HG03135 (cell line): ENCODE data around the gene PAF1.

Experiments used
- ATAC-seq: cut with Tn5 transposase; IDR thresholded peaks from one replicate; pipeline ENCODE4 v1.9.1; 2021; ENCODE audit warnings: mild to moderate bottlenecking, moderate library complexity; ENCODE audit not compliant: unreplicated experiment

PAF1 gene

DNA sequence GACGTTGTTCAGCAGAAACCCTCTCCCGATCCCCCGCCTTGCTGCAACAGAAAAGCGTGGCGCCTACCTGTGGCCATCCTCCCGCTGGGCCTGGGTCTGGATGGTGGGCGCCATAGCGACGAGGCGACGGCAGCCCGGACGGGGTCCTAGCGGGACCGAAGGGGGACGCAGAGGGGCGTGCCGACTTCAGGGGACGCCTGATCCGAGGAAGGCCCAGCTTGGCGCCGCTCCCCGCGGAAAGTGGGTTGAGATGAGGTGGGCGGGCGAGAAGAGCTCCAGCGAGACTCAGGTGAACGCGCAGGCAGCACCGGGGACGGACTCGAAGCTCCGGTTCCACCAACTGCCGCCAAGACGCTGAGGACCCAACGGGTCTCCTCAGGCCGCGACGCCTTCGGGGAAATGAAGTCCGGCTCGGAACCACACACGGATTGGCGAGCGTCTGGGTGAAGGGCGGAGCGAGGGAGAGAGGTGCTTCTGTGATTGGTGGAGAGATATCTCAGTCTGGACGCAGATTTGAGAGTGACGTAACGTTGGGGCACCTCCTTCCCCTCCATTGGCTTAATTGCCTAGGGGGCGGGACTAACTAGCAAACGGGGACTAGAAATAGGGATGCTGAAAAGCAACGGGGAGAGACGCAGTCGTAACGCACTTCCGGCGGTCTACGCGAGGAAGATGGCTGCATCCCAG lies at the start of gene PAF1, which contains the start of gene MED29:
Gene PAF1, minus strand, starts transcription at position 356 of the 687 bp plus-strand sequence. Its CDS starts 242 bp downstream, at position 114.
Gene MED29, plus strand, starts transcription at position 628 of the 687 bp plus-strand sequence. Its CDS starts 45 bp downstream, at position 673.
- peak; percentile 88 for ATAC-seq

DNA sequence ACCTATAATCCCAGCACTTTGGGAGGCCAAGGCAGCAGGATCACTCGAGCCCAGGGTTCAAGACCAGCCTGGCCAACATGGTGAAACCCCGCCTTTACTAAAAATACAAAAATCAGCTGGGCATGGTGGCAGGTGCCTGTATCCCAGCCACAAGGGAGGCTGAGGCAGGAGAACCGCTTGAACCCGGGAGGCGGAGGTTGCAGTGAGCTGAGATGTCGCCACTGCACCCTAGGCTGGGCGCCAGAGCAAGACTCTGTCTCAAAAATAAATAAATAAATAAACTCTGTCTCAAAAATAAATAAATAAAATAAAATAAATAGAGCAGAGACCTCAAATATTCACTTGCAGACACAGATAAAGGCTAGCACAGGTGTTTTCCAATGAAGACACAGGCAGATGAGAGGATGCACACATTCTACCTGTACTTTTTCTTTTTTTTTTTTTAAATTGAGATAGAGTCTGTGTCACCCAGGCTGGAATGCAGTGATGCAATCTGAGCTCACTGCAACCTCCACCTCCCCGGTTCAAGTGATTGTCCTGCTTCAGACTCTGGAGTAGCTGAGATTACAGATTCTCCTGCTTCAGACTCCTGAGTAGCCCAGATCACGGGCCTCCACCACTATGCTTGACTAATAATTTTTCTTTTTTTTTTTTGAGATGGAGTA lies 47.5 kb upstream of the PAF1 start:
- no peak for ATAC-seq

DNA sequence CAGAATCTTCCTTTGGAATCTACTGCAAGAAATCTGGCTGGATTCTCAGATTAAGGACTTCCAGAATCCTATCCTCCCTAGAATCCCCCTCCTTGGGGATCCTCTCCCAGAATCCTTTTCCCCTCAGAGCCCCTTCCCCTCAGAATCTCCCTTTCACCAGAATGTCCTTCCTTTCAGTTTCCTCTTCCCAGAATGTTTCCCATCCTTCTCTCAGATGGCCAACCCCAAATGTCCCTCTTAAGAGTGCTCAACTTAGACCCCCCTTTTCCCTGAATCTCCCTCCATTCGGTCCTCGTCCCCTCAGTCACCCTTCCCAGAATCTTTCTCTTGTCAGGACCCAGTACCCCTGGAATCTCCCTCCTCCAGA lies 45.4 kb upstream of the PAF1 start:
- no peak for ATAC-seq

DNA sequence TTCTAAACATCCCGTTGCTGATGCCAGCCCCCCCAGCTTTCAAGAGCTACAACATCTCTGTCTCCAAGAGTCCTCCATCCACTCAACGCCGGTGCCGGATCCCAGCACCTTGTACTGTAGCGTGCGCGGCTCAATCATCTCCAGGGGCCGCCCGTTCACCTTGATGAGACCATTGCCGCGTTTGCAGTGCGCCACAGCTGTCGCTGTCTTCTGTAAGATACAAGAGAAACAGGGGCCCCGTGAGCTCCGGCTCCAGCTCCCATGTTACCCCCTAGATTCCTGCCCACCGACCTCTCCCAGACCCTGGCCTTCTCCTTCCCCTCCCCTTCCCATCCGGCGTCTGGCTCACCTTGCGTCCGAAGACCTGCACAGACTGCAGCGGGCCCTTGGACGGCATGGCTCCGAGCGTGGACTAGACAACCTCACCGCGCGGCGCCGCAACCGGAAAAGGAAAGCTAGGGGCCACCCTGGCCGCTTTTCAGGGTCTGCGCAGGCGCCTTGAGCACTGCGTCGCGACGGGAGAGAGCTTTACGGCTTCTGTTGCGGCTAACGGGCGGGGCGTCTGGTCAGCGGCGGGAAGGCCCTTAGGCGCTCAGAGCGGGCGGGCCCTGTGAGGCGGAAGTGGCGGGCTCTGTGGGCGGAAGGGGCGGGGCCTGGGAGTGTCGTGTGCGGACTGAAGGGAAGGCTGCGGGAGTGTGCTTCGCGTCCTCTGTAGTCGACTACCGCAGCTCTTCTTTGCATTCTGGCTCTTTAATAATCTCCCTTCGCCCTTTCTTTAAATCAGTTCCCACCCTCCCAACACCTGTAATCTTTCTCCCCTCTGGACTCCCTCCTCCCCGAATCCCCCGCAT lies 44.8 kb upstream of the PAF1 start, which contains the start of gene RPS16:
Gene RPS16, minus strand, starts transcription at position 451 of the 851 bp plus-strand sequence. Its CDS starts 54 bp downstream, at position 397.
- peak; percentile 79 for ATAC-seq

DNA sequence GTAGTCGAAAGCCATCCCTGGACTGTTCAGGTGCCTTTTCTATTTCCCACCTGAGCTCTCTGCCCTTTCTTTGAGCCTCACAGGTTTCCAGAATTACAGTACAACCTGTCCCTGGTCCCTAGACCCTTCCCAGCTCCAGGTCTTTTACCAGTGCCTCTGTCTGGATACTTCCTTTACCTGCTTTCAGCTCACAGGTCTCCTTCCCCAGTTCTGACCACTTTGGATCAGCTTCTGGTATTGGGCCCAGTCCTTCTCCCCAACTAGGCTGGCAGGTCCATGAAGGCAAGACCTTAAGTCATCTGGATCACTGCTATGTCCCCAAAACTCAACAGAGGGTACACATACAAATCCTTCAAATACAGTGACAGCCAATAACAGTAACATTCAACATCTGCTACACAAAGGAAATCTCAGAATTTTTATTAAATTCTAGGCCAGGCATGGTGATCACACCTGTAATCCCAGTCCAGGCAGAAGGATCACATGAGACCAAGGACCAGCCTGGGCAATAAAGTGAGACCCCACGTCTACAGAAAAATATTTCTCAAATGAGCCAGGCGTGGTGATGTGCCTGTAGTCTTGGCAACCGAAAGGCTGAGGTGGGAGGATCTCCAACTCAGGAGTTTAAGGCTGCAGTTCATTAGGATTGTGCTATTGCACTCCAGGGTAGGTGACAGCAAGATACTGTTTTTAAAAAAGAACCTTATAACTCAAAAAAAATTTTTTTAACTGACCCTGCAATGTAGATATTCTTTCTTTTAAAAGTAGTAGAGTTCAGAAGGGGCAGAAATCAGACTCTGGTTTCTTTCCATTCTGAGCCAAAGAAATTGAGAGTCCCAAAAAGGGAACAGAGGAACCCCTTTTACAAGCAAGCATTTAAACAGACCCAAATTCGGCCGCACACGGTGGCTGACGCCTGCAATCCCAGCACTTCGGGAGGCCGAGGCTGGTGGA lies 43.5 kb upstream of the PAF1 start:
- no peak for ATAC-seq

DNA sequence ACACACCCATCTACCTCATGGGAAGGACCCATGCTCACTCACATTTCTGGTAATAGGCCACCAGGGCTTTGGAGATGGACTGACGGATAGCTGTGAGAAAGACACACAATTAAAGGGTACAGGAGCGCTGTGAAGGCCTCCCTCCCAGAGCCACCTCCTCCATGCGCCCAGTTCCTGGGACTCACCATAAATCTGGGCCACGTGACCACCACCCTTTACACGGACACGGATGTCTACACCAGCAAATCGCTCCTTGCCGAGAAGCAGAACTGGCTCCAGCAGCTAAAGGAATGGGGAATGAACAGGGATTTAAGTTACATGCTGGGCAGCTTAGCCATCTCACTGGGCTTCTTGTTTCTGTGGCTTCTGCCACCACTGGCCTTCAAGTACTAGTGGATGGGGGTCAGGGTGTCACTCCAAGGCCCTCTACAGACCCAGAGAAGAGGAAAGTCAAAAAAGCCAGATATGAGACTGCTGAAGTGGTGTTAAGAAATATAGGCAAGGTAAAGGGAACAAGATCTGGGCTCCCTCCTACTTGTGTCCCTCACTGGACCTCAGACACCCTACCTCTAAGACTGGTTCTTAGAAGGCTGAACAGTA lies 42.7 kb upstream of the PAF1 start:
- ATAC-seq = no peak

DNA sequence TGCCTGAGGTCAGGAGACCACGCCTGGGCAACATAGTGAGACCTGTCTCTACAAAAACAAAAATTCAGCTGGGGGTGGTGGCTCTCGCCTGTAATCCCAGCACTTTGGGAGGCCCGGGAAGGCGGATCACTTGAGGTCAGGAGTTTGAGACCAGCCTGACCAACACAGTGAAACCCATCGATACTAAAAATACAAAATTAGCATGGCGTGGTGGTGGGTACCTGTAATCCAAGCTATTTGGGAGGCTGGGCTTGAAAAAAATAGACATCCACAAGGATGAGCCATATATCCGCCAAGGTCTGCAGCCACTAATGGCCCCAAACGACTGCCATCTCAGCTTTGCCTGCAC lies 41.7 kb upstream of the PAF1 start:
- no peak for ATAC-seq

DNA sequence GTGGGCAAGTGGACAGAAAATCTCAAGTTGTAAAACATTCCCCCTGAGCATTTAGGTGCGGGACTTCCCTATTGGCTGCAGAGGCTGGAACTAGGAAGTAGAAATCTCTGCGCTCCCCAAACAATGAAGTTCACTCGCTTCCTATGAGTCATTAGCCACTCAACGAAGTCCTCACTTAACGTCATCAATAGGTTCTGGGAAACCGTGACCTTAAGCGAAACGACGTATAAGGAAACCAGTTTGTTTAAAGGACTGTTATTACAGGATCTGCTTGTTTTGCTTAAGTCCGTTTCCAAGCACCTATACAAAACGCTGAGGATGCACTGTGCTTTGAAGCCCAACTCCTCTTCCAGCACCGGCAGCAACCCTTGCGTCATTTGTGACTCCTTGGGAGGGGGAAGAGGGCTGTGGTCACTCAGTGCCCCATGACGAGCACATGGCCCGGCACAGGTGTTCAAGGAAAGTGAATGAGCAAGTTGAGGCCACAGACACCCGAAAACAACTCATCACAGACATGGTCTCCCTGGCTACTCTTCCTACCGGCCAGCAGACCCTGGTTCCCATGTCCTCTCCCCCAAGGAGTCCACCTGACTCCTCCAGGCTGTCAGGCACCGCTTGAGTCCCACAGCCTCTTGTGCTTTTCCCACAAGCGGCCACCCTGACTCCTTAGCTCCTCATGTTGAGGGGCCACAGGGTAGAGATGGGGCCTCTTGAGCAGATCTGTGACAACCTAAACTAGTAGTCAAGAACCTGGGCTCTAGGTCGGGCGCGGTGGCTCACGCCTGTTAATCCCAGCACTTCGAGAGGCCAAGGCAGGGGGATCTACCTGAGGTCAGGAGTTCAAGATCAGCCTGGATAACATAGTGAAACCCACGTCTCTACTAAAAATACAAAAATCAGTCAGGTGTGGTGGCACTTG lies 40.0 kb upstream of the PAF1 start:
- ATAC-seq = no peak

DNA sequence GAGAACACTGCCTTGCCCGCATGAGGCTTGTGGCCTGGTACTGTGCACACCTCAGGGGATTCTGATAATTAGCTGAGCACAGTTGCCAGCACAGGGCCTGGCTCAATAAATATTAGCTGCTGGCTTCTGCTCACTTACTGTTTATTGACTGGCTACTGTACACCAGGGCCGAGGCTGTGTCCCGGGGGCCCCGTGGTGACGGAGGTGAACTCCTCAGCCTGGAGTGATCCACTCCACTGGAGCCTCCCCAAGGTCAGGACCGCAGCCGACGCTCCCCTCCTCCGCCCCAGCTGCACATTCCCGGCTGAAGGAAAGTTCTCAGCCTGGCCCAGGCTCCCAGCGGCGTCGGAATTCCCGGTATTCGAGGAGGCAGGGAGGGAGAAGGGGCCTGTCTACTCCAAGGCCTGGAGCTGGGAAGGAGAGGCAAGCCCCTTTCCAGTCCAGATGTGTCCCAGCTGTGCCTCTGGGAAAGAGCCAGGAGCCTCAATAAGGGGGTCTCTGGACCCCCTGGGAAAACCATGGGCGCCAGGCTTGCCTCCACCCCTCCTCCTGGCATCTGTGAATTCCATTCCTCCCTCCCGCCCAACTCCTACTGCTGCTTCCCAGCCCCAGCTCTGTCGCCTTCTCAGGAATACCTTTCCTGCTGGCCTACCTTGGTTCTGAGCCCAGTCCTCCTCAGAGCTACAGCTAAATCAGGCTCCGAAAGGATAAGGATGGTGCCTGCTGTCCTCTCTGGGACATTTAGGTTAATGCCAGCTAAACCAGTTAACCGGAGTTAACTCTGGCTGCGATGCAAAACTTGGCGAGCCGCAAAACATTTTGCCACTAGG lies 37.6 kb upstream of the PAF1 start:
- ATAC-seq = no peak

DNA sequence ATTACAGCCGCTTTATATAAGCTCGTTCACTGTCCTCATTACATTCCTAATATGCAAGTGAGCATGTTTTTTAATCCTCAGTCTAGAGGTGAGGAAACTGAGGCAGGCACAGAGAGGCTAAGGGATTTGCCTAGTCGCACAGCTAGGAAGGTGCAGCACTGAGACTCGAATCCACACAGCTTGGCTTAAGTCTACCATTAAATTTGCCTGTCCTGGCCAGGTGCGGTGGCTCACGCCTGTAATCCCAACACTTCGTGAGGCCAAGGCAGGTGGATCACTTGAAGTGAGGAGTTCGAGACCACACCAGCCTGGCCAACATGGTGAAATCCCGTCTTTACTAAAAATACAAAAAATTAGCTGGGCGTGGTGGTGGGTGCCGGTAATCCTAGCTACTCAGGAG lies 36.8 kb upstream of the PAF1 start:
- ATAC-seq = no peak

DNA sequence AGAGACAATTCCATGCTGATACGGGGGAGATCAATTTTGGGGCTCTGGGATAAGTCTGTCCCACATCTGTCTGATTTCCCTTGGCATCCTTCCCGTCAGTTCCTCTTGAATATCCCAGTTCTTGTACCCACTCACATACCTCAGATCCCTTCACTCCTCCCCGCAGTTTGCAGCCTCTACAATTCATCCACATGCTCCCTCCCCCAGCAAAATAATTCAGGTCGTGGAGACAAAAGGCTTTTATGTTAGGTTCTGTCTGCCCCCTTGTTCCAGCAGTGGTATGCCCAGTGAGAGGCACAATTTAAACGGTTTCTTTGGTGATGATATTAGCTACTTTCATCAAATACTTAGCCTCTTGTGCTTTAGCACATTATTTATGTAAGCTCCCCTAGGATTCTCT lies 35.3 kb upstream of the PAF1 start:
- no peak for ATAC-seq

DNA sequence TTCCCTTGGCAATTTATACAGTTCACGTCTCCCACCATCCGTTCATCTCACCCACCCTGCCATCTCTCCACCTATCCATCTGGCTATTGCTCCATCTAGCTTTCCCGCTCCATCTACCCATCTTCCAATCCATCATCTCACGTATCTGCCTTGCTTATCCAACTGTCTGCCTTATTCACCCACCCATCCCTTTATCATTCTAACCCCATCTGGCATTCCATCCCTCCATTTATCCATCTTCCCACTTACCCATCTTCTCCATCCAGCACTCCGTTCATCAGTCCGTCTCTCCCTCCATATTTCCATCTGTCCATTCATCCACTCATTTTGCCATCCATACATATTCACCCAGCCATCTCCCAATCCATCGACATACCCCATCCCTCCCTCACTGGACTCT lies 34.8 kb upstream of the PAF1 start:
- ATAC-seq = no peak

DNA sequence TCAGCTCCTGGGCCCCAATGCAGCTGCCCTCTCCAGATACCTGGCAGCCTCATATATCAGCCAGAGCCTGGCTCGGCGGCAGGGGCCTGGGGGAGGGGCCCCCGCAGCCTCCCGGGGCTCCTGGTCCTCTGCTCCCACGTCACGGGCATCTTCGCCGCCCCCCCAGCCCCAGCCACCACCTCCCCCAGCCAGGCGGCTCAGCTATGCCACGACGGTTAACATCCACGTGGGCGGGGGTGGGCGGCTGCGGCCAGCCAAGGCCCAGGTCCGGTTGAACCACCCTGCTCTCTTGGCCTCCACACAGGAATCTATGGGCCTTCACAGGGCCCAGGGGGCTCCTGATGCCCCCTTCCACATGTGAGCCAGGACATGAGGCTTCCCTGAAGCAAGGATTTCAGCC lies 34.0 kb upstream of the PAF1 start:
- ATAC-seq = no peak

DNA sequence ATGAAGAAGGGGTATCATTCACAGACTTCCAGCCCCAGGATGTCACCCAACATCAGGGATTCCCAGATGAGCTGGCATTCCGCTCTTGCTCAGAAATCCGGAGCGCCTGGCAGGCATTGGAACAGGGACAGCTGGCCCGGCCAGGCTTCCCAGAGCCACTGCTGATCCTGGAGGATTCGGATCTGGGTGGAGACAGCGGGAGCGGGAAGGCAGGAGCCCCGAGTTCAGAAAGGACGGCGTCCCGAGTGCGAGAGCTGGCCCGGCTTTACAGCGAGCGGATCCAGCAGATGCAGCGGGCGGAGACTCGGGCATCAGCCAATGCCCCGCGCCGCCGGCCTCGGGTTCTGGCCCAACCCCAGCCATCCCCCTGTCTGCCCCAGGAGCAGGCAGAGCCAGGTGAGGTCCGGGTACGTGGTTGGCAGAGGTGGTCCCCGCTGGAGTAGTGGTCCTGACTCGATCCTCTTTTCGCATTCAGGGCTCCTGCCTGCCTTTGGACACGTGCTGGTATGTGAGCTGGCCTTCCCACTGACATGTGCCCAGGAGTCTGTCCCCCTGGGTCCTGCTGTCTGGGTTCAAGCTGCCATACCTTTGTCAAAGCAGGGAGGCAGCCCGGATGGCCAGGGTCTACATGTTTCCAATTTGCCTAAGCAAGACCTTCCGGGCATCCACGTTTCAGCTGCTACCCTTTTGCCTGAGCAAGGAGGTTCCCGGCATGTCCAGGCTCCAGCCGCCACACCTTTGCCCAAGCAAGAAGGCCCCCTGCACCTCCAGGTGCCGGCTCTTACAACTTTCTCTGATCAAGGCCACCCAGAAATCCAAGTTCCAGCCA lies 32.6 kb upstream of the PAF1 start:
- no peak for ATAC-seq

DNA sequence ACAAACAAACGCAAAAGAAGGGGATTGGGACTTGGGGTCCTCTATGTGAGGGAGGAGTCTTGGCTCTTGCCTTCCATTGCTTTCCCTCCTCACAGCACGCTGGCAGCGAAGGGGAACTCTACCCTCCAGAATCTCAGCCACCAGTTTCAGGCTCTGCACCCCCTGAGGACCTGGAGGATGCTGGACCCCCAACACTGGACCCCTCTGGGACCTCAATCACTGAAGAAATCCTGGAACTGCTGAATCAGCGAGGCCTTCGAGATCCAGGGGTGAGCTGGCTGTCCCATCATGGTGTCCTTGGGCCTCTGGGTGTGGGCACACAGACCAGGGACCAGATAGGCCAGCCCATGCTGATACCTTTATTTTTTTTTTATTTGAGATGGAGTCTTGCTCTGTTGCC lies 31.1 kb upstream of the PAF1 start:
- ATAC-seq = no peak

DNA sequence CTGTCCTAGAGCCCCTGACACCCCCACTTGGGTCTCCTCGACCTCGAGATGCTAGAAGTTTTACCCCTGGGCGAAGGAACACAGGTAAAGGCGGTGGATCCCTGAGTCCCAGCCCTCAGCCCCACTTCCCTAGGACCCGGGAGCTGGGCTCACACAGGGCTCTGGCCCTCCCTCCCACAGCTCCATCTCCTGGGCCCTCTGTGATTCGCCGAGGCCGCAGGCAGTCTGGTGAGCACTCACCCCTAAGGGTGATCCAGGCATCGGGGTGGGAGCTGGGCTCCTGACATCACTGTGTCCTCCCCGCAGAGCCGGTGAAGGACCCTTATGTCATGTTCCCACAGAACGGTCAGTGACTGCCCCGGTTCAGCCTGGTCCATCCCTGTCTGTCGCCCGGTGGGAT lies 29.9 kb upstream of the PAF1 start:
- no peak for ATAC-seq

DNA sequence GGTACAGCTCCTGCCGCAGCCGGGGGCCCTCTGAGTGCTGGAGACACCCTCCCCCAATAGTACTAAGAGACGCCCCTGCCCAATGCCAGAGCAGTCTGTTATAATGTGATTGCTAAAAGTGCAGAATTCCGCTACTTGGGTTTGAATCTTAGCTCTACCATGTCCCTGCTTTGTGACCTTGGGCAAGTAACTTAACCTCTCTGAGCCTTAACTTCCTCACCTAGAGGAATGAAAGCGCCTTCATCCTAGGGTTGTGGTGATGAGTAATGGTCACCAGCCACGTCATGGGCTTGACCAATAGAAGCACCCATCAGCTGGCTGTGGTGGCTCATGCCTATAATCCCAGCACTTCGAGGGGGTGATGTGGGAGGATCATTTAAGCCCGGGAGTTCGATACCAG lies 28.1 kb upstream of the PAF1 start:
- ATAC-seq = no peak
